Sigmoid colon (tissue), 4 donors: Measurements from ENCODE around the gene VPS13A.

ENCODE experiments used
- CTCF ChIP-seq, 4 experiments: fragments of 450-650 bp in 3 of 4; fragments of 200-600 bp in 1 of 4; IDR thresholded peaks; one replicate each; pipeline ENCODE4 v1.5.1; 2016 to 2019; ENCODE audit warnings: antibody characterized with exemption in 4 of 4, mild to moderate bottlenecking in 3 of 4, moderate library complexity in 2 of 4
- EP300 ChIP-seq, 4 donors: sonication (generic); formaldehyde crosslinking; IDR thresholded peaks; one replicate each; pipeline ENCODE4 v1.6.1; 2017; ENCODE audit warnings: antibody characterized with exemption in 4 of 4
- POLR2A ChIP-seq, 2 donors: fragments of 450-650 bp; IDR thresholded peaks; one replicate each; pipeline ENCODE4 v1.6.1; 2016; ENCODE audit warnings: antibody characterized with exemption in 2 of 2, mild to moderate bottlenecking in 2 of 2, moderate library complexity in 2 of 2
- POLR2AphosphoS5 ChIP-seq, 4 donors: sonication (generic); formaldehyde crosslinking; IDR thresholded peaks; one replicate each; pipeline ENCODE4 v1.6.1; 2017; ENCODE audit warnings: antibody characterized with exemption in 4 of 4

- TF ChIP-seq CTCF (IDR thresholded peaks at IDR 0.05), result no peak
- no peak for TF ChIP-seq POLR2A (IDR thresholded peaks at IDR 0.05)
- TF ChIP-seq POLR2AphosphoS5 (IDR thresholded peaks at IDR 0.05), result no peak
- TF ChIP-seq EP300 (IDR thresholded peaks at IDR 0.05), result no peak
Measured at GRCh38 chr9:77391834-77392233, 214.5 kb downstream of the VPS13A start.
